ENCODE measurements around the gene KCNT2.

DNA sequence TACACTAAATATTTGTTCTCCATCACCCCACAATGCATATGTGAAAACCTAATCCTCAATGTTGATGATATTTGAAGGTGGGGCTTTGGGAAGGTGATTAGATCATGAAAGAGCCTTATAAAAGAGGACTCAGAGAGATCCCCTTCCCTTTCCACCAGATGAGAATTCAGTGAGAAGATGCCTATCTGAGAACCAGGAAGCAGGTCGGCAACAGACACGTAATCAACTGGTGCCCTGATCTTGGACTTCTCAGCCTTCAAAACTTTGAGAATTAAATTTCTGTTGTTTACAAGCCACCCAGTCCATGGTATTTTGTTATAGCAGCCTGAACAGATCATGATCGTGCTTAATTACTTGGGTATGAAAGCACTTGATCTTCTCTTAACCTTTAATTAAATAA, 329.4 kb downstream of the KCNT2 start:
- TF ChIP-seq, protein P1, sequence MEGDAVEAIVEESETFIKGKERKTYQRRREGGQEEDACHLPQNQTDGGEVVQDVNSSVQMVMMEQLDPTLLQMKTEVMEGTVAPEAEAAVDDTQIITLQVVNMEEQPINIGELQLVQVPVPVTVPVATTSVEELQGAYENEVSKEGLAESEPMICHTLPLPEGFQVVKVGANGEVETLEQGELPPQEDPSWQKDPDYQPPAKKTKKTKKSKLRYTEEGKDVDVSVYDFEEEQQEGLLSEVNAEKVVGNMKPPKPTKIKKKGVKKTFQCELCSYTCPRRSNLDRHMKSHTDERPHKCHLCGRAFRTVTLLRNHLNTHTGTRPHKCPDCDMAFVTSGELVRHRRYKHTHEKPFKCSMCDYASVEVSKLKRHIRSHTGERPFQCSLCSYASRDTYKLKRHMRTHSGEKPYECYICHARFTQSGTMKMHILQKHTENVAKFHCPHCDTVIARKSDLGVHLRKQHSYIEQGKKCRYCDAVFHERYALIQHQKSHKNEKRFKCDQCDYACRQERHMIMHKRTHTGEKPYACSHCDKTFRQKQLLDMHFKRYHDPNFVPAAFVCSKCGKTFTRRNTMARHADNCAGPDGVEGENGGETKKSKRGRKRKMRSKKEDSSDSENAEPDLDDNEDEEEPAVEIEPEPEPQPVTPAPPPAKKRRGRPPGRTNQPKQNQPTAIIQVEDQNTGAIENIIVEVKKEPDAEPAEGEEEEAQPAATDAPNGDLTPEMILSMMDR (IDR thresholded peaks at IDR 0.05), result no peak
- TF ChIP-seq POLR2AphosphoS5 (IDR thresholded peaks at IDR 0.05; ENCODE audit: low read depth, low read length), result no peak
- TF ChIP-seq, protein P2, sequence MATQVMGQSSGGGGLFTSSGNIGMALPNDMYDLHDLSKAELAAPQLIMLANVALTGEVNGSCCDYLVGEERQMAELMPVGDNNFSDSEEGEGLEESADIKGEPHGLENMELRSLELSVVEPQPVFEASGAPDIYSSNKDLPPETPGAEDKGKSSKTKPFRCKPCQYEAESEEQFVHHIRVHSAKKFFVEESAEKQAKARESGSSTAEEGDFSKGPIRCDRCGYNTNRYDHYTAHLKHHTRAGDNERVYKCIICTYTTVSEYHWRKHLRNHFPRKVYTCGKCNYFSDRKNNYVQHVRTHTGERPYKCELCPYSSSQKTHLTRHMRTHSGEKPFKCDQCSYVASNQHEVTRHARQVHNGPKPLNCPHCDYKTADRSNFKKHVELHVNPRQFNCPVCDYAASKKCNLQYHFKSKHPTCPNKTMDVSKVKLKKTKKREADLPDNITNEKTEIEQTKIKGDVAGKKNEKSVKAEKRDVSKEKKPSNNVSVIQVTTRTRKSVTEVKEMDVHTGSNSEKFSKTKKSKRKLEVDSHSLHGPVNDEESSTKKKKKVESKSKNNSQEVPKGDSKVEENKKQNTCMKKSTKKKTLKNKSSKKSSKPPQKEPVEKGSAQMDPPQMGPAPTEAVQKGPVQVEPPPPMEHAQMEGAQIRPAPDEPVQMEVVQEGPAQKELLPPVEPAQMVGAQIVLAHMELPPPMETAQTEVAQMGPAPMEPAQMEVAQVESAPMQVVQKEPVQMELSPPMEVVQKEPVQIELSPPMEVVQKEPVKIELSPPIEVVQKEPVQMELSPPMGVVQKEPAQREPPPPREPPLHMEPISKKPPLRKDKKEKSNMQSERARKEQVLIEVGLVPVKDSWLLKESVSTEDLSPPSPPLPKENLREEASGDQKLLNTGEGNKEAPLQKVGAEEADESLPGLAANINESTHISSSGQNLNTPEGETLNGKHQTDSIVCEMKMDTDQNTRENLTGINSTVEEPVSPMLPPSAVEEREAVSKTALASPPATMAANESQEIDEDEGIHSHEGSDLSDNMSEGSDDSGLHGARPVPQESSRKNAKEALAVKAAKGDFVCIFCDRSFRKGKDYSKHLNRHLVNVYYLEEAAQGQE (IDR thresholded peaks at IDR 0.05; ENCODE audit: insufficient read depth in 1 of 2, low read depth in 2 of 2, low read length in 1 of 2), result no peak
